Measurements from ENCODE around the gene TSGA10IP. TPM values are rescaled to one million over a fixed set of nuclear protein-coding genes. Genes with fewer than 3 reads are reported as not detected.

The TSGA10IP gene
- total RNA-seq, 2 experiments from 2014 or later: not detected

- ChIA-PET CTCF (interaction anchor here (1.1 to 2.1 kb wide), 2 partner anchors 73 to 77 kb away, joined by 3 to 9 read pairs; partner anchors contain the start of gene FIBP), POLR2A (interaction anchor here (1.1 to 4.9 kb wide), 9 partner anchors 9 to 101 kb away, joined by 3 to 44 read pairs (median 6); partner anchors contain the start of genes BANF1, C11orf68, CCDC85B and DRAP1)
- H3K27me3 Mint-ChIP-seq: no peaks in the 10 kb centered on the region
- H3K4me3 Mint-ChIP-seq: peak within 1 kb of the TSS; percentile 99
- DNase-seq (peak; percentile 89 to 99 (median 94)), ATAC-seq (ENCODE audit: poor library complexity) (peak; percentile 90)
- peak within 1 kb of the TSS; percentile 96 for H3K27ac Mint-ChIP-seq
- TF ChIP-seq CTCF (IDR thresholded peaks at IDR 0.05): no peak
- Histone ChIP-seq H3K36me3 (ENCODE audit: insufficient read depth, low read length) (peaks cover 29% of the 10 kb centered on the region), H3K9me3 (ENCODE audit: control insufficient read depth in 1 of 2, insufficient read depth in 1 of 2, low read length in 2 of 2) (no peaks in the 10 kb centered on the region), H3K4me1 (ENCODE audit: insufficient read depth, low read length) (peaks cover 52% of the 10 kb centered on the region), H3K4me3 (ENCODE audit: low read length) (peak within 1 kb of the TSS; percentile 92), H3K27me3 (ENCODE audit: control insufficient read depth in 1 of 2, insufficient read depth in 2 of 2, low read length in 2 of 2) (no peaks in the 10 kb centered on the region), H3K27ac (ENCODE audit: low read depth in 1 of 2, low read length in 2 of 2) (peak within 1 kb of the TSS; percentile 93 to 95)
- H3K36me3 Mint-ChIP-seq (ENCODE audit: low read depth): peaks cover 51% of the 10 kb centered on the region
- intact Hi-C loops (cut with DNase I, micrococcal nuclease): loop anchor here (1.0 to 2.0 kb wide), 7 partner anchors 33 to 103 kb away; partner anchors contain the start of genes BANF1 (in 2 of the 2), C11orf68 (in 2 of the 2), DRAP1 (in 2 of the 2) and EIF1AD (in 2 of the 2)
- H3K4me1 Mint-ChIP-seq (ENCODE audit: low read depth): peaks cover 53% of the 10 kb centered on the region
- H3K9me3 Mint-ChIP-seq: no peaks in the 10 kb centered on the region
Measured at GRCh38 chr11:65961267-65962140, 16.2 kb downstream of the TSGA10IP start, which contains the start of gene SART1. Gene SART1, plus strand, starts transcription at chr11:65961734. Its CDS starts 47 bp downstream, at chr11:65961781.

GRCh38 chr11:65962141-65962564, 16.9 kb downstream of the TSGA10IP start:
- intact Hi-C loops (cut with DNase I, micrococcal nuclease): no loop called here
- no peak for ATAC-seq (ENCODE audit: poor library complexity)
- no peaks in the 10 kb centered on the region for H3K27me3 Mint-ChIP-seq
- H3K4me3 ChIP-seq (ENCODE audit: low read length): peak overlapping the region; percentile 92
- TF ChIP-seq CTCF (IDR thresholded peaks at IDR 0.05): no peak
- H3K27me3 ChIP-seq (ENCODE audit: control insufficient read depth in 1 of 2, insufficient read depth in 2 of 2, low read length in 2 of 2): no peaks in the 10 kb centered on the region
- peaks cover 47% of the 10 kb centered on the region for H3K4me1 Mint-ChIP-seq (ENCODE audit: low read depth)
- peaks cover 46% of the 10 kb centered on the region for H3K4me1 ChIP-seq (ENCODE audit: insufficient read depth, low read length)
- H3K9me3 ChIP-seq (ENCODE audit: control insufficient read depth in 1 of 2, insufficient read depth in 1 of 2, low read length in 2 of 2): no peaks in the 10 kb centered on the region
- peak overlapping the region; percentile 96 for H3K27ac Mint-ChIP-seq
- DNase-seq: peak in 3 of 14 experiments; percentile 4 to 80 (median 33)
- H3K27ac ChIP-seq (ENCODE audit: low read depth in 1 of 2, low read length in 2 of 2): peak overlapping the region; percentile 37 to 55
- H3K36me3 Mint-ChIP-seq (ENCODE audit: low read depth): peaks cover 58% of the 10 kb centered on the region
- no peaks in the 10 kb centered on the region for H3K9me3 Mint-ChIP-seq
- peaks cover 36% of the 10 kb centered on the region for H3K36me3 ChIP-seq (ENCODE audit: insufficient read depth, low read length)
- ChIA-PET CTCF (interaction anchor here (1.1 to 2.1 kb wide), 2 partner anchors 74 to 78 kb away, joined by 3 to 9 read pairs; partner anchors contain the start of gene FIBP), POLR2A (interaction anchor here (1.1 to 4.9 kb wide), 7 partner anchors 34 to 102 kb away, joined by 3 to 44 read pairs (median 8); partner anchors contain the start of genes BANF1, C11orf68, CCDC85B and DRAP1)
- peak overlapping the region; percentile 99 for H3K4me3 Mint-ChIP-seq

- no peak for ATAC-seq (ENCODE audit: poor library complexity)
- no peak for DNase-seq
- Mint-ChIP-seq H3K4me1 (ENCODE audit: low read depth) (peaks cover 34% of the 10 kb centered on the region), H3K9me3 (no peaks in the 10 kb centered on the region), H3K36me3 (ENCODE audit: low read depth) (peaks cover 85% of the 10 kb centered on the region), H3K27me3 (no peaks in the 10 kb centered on the region), H3K4me3 (no peak overlapping the region), H3K27ac (no peak overlapping the region)
- peaks cover 63% of the 10 kb centered on the region for H3K36me3 ChIP-seq (ENCODE audit: insufficient read depth, low read length)
- CTCF ChIA-PET: no interaction called here
- intact Hi-C loops (cut with DNase I, micrococcal nuclease): no loop called here
- no peak overlapping the region for H3K27ac ChIP-seq (ENCODE audit: low read depth in 1 of 2, low read length in 2 of 2)
- no peak for TF ChIP-seq CTCF (IDR thresholded peaks at IDR 0.05)
- no peak overlapping the region for H3K4me3 ChIP-seq (ENCODE audit: low read length)
- POLR2A ChIA-PET: no interaction called here
- H3K27me3 ChIP-seq (ENCODE audit: control insufficient read depth in 1 of 2, insufficient read depth in 2 of 2, low read length in 2 of 2): no peaks in the 10 kb centered on the region
- H3K4me1 ChIP-seq (ENCODE audit: insufficient read depth, low read length): peaks cover 32% of the 10 kb centered on the region
- H3K9me3 ChIP-seq (ENCODE audit: control insufficient read depth in 1 of 2, insufficient read depth in 1 of 2, low read length in 2 of 2): no peaks in the 10 kb centered on the region
Measured at GRCh38 chr11:65964906-65965305, 19.6 kb downstream of the TSGA10IP start.
